IMR-90 (cell line): ENCODE results near the gene QRFP. TPM values are rescaled to one million over a fixed set of nuclear protein-coding genes. Genes with fewer than 3 reads are reported as not detected.

ENCODE experiments used
- ATAC-seq: fragments of 200-7000 bp; cut with Tn5 transposase; 2 replicates; pipeline ENCODE4 v1.9.1; 2020; ENCODE audit warnings: low read depth, mild to moderate bottlenecking, moderate library complexity
- BruUV-seq: library from RNA; stranded (reverse); fragments of 400-500 nt; replicated peaks from 2 replicates; lab custom pipeline; 2021; lab: Mats Ljungman, UMichigan
- CTCF ChIA-PET: fragments of 300-600 bp; formaldehyde crosslinking; extraction: SDS; loops from one replicate; lab custom pipeline; 2021; ENCODE audit warnings: antibody characterized with exemption; lab: Yijun Ruan, JAX
- POLR2A ChIA-PET: fragments of 300-600 bp; sonication (Branson Sonifier 250); formaldehyde crosslinking; loops from one replicate; lab custom pipeline; 2022; ENCODE audit warnings: antibody characterized with exemption; ENCODE audit not compliant: unreplicated experiment; lab: Charles Lee
- DNase-seq: peaks from one replicate; pipeline ENCODE4 v3.0.0; 2013
- H2AFZ ChIP-seq: replicated peaks from 2 replicates; pipeline ENCODE3; 2013; ENCODE audit warnings: low read length, mild to moderate bottlenecking; ENCODE audit not compliant: poor library complexity
- H2AK5ac ChIP-seq: 2 replicates; pipeline ENCODE4 v1.6.1; 2013; ENCODE audit warnings: low read depth, low read length, inconsistent platforms
- H2AK9ac ChIP-seq: replicated peaks from 2 replicates; pipeline ENCODE3; 2013; ENCODE audit warnings: mild to moderate bottlenecking, low read depth, low read length, moderate library complexity; ENCODE audit not compliant: poor library complexity
- H2BK120ac ChIP-seq: 2 replicates; pipeline ENCODE4 v1.6.1; 2013; ENCODE audit warnings: low read depth, low read length, inconsistent platforms
- H2BK15ac ChIP-seq: 3 replicates; pipeline ENCODE4 v1.6.1; 2013; ENCODE audit warnings: low read depth, low read length, inconsistent platforms
- H2BK20ac ChIP-seq: 2 replicates; pipeline ENCODE4 v1.6.1; 2013; ENCODE audit warnings: low read depth, mild to moderate bottlenecking, inconsistent platforms, low read length, moderate library complexity
- H2BK5ac ChIP-seq: 2 replicates; pipeline ENCODE4 v1.6.1; 2013; ENCODE audit warnings: mild to moderate bottlenecking, low read depth, low read length, inconsistent platforms; ENCODE audit not compliant: poor library complexity, severe bottlenecking
- H3K14ac ChIP-seq: replicated peaks from 2 replicates; pipeline ENCODE4 v1.6.1; 2013; ENCODE audit warnings: low read depth, low read length, inconsistent platforms
- H3K18ac ChIP-seq: 2 replicates; pipeline ENCODE4 v1.6.1; 2013; ENCODE audit warnings: low read depth, low read length, control low read depth
- H3K23ac ChIP-seq: 2 replicates; pipeline ENCODE4 v1.6.1; 2013; ENCODE audit warnings: low read depth, low read length, inconsistent platforms
- H3K27ac ChIP-seq: 2 replicates; pipeline ENCODE4 v1.5.1; 2013; ENCODE audit warnings: mild to moderate bottlenecking, control low read depth, low read length; ENCODE audit not compliant: insufficient read depth
- H3K27me3 ChIP-seq: 2 replicates; pipeline ENCODE4 v1.6.1; 2013; ENCODE audit warnings: low read length; ENCODE audit not compliant: control insufficient read depth, insufficient read depth
- H3K36me3 ChIP-seq: 2 replicates; pipeline ENCODE4 v1.6.1; 2013; ENCODE audit warnings: low read length, mixed read lengths; ENCODE audit not compliant: control insufficient read depth, insufficient read depth
- H3K4ac ChIP-seq: 2 replicates; pipeline ENCODE4 v1.6.1; 2013; ENCODE audit warnings: low read depth, low read length, inconsistent platforms
- H3K4me1 ChIP-seq: 2 replicates; pipeline ENCODE4 v1.6.1; 2013; ENCODE audit warnings: low read length, mixed read lengths; ENCODE audit not compliant: control insufficient read depth, insufficient read depth
- H3K4me2 ChIP-seq: 2 replicates; pipeline ENCODE4 v1.6.1; 2013; ENCODE audit warnings: low read depth, mild to moderate bottlenecking, control low read depth, low read length, moderate library complexity
- H3K4me3 ChIP-seq: 2 replicates; pipeline ENCODE4 v1.5.1; 2013; ENCODE audit warnings: low read depth, mild to moderate bottlenecking, control low read depth, low read length, moderate library complexity; ENCODE audit not compliant: insufficient read depth
- H3K56ac ChIP-seq: 2 replicates; pipeline ENCODE4 v1.6.1; 2013; ENCODE audit warnings: low read length, inconsistent platforms; ENCODE audit not compliant: insufficient read depth; ENCODE audit errors: extremely low read depth
- H3K79me1 ChIP-seq, 2 experiments: 2 replicates each; pipeline ENCODE4 v1.6.1; 2013; ENCODE audit warnings: low read length in 2 of 2, inconsistent platforms in 1 of 2, low read depth in 1 of 2
- H3K9ac ChIP-seq: 2 replicates; pipeline ENCODE4 v1.6.1; 2013; ENCODE audit warnings: low read depth, low read length, control low read depth
- H3K9me1 ChIP-seq: 2 replicates; pipeline ENCODE4 v1.6.1; 2013; ENCODE audit warnings: low read length, inconsistent platforms; ENCODE audit not compliant: insufficient read depth
- H3K9me3 ChIP-seq: 2 replicates; pipeline ENCODE4 v1.6.1; 2013; ENCODE audit warnings: low read length; ENCODE audit not compliant: control insufficient read depth, insufficient read depth
- H4K20me1 ChIP-seq: 2 replicates; pipeline ENCODE4 v1.6.1; 2013; ENCODE audit warnings: low read length, inconsistent platforms; ENCODE audit not compliant: insufficient read depth
- H4K5ac ChIP-seq: 2 replicates; pipeline ENCODE4 v1.6.1; 2013; ENCODE audit warnings: mild to moderate bottlenecking, low read depth, low read length, control low read depth
- H4K8ac ChIP-seq, 2 experiments: 2 replicates each; pipeline ENCODE4 v1.6.1; 2013; ENCODE audit warnings: low read depth in 2 of 2, low read length in 2 of 2, control low read depth in 1 of 2, inconsistent platforms in 1 of 2
- H4K91ac ChIP-seq: 2 replicates; pipeline ENCODE4 v1.6.1; 2013; ENCODE audit warnings: low read depth, low read length, inconsistent platforms; ENCODE audit not compliant: insufficient read depth
- BHLHE40 ChIP-seq: fragments of 150-350 bp; IDR thresholded peaks from 2 replicates; pipeline ENCODE4 v1.6.1; 2016; ENCODE audit warnings: mild to moderate bottlenecking, low read depth, low read length
- CEBPB ChIP-seq: IDR thresholded peaks from 2 replicates; pipeline ENCODE4 v1.6.1; 2012; ENCODE audit warnings: low read depth, low read length, improper control_type of control experiment
- CHD1 ChIP-seq: IDR thresholded peaks from 2 replicates; pipeline ENCODE4 v1.6.1; 2012; ENCODE audit warnings: low read depth, low read length, improper control_type of control experiment
- FOS ChIP-seq: fragments of 150-350 bp; IDR thresholded peaks from 2 replicates; pipeline ENCODE4 v1.6.1; 2016; ENCODE audit warnings: low read depth, low read length
- MAFK ChIP-seq: IDR thresholded peaks from 2 replicates; pipeline ENCODE4 v1.6.1; 2012; ENCODE audit warnings: low read depth, low read length, improper control_type of control experiment
- MAZ ChIP-seq: IDR thresholded peaks from 2 replicates; pipeline ENCODE4 v1.6.1; 2012; ENCODE audit warnings: low read depth, mild to moderate bottlenecking, low read length, improper control_type of control experiment, moderate library complexity, borderline replicate concordance
- MXI1 ChIP-seq: IDR thresholded peaks from 2 replicates; pipeline ENCODE4 v1.6.1; 2012; ENCODE audit warnings: low read depth, mild to moderate bottlenecking, low read length, moderate library complexity, borderline replicate concordance
- NFE2L2 ChIP-seq: fragments of 150-350 bp; IDR thresholded peaks from 2 replicates; pipeline ENCODE4 v1.6.1; 2016; ENCODE audit warnings: low read depth, mild to moderate bottlenecking, low read length
- POLR2A ChIP-seq: IDR thresholded peaks from 2 replicates; pipeline ENCODE4 v1.6.1; 2012; ENCODE audit warnings: mild to moderate bottlenecking, low read depth, low read length
- RAD21 ChIP-seq: IDR thresholded peaks from 2 replicates; pipeline ENCODE4 v1.6.1; 2012; ENCODE audit warnings: low read length, improper control_type of control experiment
- RCOR1 ChIP-seq: IDR thresholded peaks from 2 replicates; pipeline ENCODE4 v1.6.1; 2012; ENCODE audit warnings: mild to moderate bottlenecking, low read length, improper control_type of control experiment; ENCODE audit not compliant: insufficient replicate concordance
- RFX5 ChIP-seq: IDR thresholded peaks from 2 replicates; pipeline ENCODE4 v1.8.0; 2012; ENCODE audit warnings: low read depth, mild to moderate bottlenecking, low read length, moderate library complexity
- SMC3 ChIP-seq: fragments of 150-350 bp; IDR thresholded peaks from 2 replicates; pipeline ENCODE4 v1.6.1; 2016; ENCODE audit warnings: low read depth, mild to moderate bottlenecking, antibody characterized with exemption, low read length, moderate library complexity
- WGBS, 2 experiments: methylation state at CpG; one replicate each; pipeline versions ENCODE4 v1.1.5 to v1.1.7; 2013; ENCODE audit warnings: missing lambda C conversion rate in 2 of 2; ENCODE audit not compliant: insufficient read length in 1 of 2; ENCODE audit errors: extremely low coverage in 2 of 2; 5-methylcytosine and 5-hydroxymethylcytosine counted together
- dilution Hi-C: fragments of 300-500 bp; cut with HindIII; formaldehyde crosslinking; loops from one replicate; pipeline ENCODE4 v1.14.3; 2018; ENCODE audit warnings: low sequenced_read_pairs; ENCODE audit not compliant: unreplicated experiment
- in situ Hi-C: fragments of 300-500 bp; cut with MboI; formaldehyde crosslinking; loops from 3 replicates; pipeline ENCODE4 v1.14.3; 2019; ENCODE audit warnings: low sequenced_read_pairs, inconsistent platforms, mixed read lengths
- intact Hi-C: fragments of 100-400 bp; cut with micrococcal nuclease; formaldehyde crosslinking; loops from 2 replicates; pipeline ENCODE4 v1.10.0; 2022
- polyA plus RNA-seq, 3 experiments: library from polyadenylated mRNA; depleted of rRNA; stranded (reverse); fragments of >200 nt; gene quantifications; 2 replicates each; pipeline ENCODE4 v1.2.3, GENCODE V29; 2012; ENCODE audit warnings: low replicate concordance in 1 of 3
- total RNA-seq: library from RNA; depleted of rRNA; stranded (reverse); fragments of >200 nt; gene quantifications from 2 replicates; pipeline ENCODE4 v1.2.3, GENCODE V29; 2012
- TF ChIP-seq, protein P1 (sequence below): fragments of 150-350 bp; IDR thresholded peaks from 2 replicates; pipeline ENCODE4 v1.6.1; 2016; ENCODE audit warnings: low read depth, mild to moderate bottlenecking, low read length, moderate library complexity, borderline replicate concordance
- TF ChIP-seq, protein P2 (sequence below): fragments of 150-350 bp; IDR thresholded peaks from 2 replicates; pipeline ENCODE4 v1.6.1; 2017; ENCODE audit warnings: mild to moderate bottlenecking, antibody characterized with exemption, low read length, low read depth
- TF ChIP-seq, protein P3 (sequence below): conservative IDR thresholded peaks from 2 replicates; pipeline ENCODE4 v1.5.1; 2012; ENCODE audit warnings: mild to moderate bottlenecking, low read depth, low read length, improper control_type of control experiment

Gene QRFP
- total and polyA plus RNA-seq, 2 of the 4 experiments (the other 2 are of a cell fraction): not detected

DNA sequence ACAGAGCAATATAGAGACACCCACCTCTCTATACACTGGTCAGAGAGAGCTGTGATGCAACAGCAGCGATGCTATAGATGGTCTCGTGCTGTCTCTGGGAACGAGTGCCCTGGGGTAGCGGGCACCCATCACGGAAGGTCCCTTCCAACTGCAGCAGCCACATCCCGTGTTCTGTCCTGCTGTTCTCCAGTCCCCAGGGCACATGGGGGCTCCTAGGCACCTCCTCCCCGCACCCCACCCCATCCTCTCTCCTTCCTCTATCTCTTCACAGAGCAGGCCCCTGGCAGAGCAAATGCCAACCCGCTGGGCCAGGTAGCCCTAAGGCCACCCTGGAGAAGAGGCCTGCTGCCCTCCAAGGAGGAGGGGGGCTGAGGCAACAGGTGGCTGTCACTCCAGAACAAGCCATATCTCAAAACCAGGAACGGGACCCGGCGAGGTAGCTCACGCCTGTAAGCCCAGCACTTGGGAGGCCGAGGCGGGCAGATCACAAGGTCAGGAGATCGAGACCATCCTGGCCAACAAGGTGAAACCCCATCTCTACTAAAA, 34.3 kb upstream of the QRFP start:
- Histone ChIP-seq H4K5ac (no peak overlapping the region), H3K4me3 (no peak overlapping the region), H3K4ac (no peak overlapping the region), H2AK5ac (peak overlapping the region; percentile 50), H3K56ac (no peak overlapping the region), H4K91ac (peak overlapping the region; percentile 15; the same call in 1 of the 2 replicates), H2BK20ac (no peak overlapping the region), H4K8ac (no peak overlapping the region), H3K23ac (no peak overlapping the region), H3K9me1 (peaks cover 6% of the 10 kb centered on the region; the same call in 1 of the 2 replicates), H2BK5ac (no peak overlapping the region), H3K9me3 (no peaks in the 10 kb centered on the region), H3K36me3 (no peaks in the 10 kb centered on the region), H2AFZ (no peak overlapping the region), H3K14ac (no peak overlapping the region), H3K4me1 (peaks cover 33% of the 10 kb centered on the region), H3K79me1 (no peaks in the 10 kb centered on the region), H3K27ac (no peak overlapping the region), H3K27me3 (no peaks in the 10 kb centered on the region), H4K20me1 (peaks cover 4% of the 10 kb centered on the region; the same call in 1 of the 2 replicates), H2BK15ac (no peak overlapping the region; the same call in 2 of the 3 replicates), H3K9ac (no peak overlapping the region), H3K4me2 (no peak overlapping the region), H2BK120ac (no peak overlapping the region), H2AK9ac (peak overlapping the region; percentile 69), H3K18ac (no peak overlapping the region)
- POLR2A ChIA-PET: no interaction called here
- CTCF ChIA-PET: no interaction called here
- in situ Hi-C loops (no loop called here), dilution Hi-C loops (no loop called here), intact Hi-C loops (no loop called here)
- 100% methylated on average over 2 of the region's 15 CpGs; no CpG with 5 or more reads in 1 of the 2 experiments for WGBS, 2 experiments
- TF ChIP-seq BHLHE40 (no peak), NFE2L2 (no peak), SMC3 (no peak), RCOR1 (no peak), MXI1 (no peak), POLR2A (no peak), RFX5 (no peak), RAD21 (no peak), MAFK (no peak), FOS (no peak), MAZ (no peak), CHD1 (no peak), CEBPB (no peak)
- TF ChIP-seq, protein P1, sequence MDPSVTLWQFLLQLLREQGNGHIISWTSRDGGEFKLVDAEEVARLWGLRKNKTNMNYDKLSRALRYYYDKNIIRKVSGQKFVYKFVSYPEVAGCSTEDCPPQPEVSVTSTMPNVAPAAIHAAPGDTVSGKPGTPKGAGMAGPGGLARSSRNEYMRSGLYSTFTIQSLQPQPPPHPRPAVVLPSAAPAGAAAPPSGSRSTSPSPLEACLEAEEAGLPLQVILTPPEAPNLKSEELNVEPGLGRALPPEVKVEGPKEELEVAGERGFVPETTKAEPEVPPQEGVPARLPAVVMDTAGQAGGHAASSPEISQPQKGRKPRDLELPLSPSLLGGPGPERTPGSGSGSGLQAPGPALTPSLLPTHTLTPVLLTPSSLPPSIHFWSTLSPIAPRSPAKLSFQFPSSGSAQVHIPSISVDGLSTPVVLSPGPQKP: no peak
- TF ChIP-seq, protein P2, sequence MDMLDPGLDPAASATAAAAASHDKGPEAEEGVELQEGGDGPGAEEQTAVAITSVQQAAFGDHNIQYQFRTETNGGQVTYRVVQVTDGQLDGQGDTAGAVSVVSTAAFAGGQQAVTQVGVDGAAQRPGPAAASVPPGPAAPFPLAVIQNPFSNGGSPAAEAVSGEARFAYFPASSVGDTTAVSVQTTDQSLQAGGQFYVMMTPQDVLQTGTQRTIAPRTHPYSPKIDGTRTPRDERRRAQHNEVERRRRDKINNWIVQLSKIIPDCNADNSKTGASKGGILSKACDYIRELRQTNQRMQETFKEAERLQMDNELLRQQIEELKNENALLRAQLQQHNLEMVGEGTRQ: no peak
- TF ChIP-seq, protein P3, sequence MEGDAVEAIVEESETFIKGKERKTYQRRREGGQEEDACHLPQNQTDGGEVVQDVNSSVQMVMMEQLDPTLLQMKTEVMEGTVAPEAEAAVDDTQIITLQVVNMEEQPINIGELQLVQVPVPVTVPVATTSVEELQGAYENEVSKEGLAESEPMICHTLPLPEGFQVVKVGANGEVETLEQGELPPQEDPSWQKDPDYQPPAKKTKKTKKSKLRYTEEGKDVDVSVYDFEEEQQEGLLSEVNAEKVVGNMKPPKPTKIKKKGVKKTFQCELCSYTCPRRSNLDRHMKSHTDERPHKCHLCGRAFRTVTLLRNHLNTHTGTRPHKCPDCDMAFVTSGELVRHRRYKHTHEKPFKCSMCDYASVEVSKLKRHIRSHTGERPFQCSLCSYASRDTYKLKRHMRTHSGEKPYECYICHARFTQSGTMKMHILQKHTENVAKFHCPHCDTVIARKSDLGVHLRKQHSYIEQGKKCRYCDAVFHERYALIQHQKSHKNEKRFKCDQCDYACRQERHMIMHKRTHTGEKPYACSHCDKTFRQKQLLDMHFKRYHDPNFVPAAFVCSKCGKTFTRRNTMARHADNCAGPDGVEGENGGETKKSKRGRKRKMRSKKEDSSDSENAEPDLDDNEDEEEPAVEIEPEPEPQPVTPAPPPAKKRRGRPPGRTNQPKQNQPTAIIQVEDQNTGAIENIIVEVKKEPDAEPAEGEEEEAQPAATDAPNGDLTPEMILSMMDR: no peak
- ATAC-seq (no peak), DNase-seq (no peak)
- no TSS peak for BruUV-seq
